Kasumi-1 (cell line): ENCODE measurements around the gene FBXO44.

ENCODE experiments used
- DNase-seq, 2 experiments: peaks; one replicate each; lab custom pipeline; 2025; lab: John Stamatoyannopoulos, UW

FBXO44 gene

DNA sequence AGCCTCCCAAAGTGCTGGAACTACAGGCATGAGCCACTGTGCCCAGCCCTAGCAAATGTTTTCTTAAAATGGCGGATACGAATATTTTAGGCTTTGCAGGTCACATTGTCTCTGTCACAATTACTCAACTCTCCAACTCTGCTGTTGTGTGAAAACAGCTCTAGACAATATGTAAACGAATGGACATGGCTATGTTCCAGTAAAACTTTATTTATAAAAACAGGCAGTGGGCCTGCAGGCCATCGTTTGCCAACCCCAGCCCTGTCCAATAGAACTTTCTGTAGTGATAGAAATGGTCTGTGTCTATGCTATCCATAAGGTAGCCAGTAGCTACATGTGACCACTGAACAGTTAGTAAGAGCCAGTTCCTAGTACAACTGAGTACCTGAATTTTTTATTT, 5.1 kb downstream of the FBXO44 start:
- no peak for DNase-seq

DNA sequence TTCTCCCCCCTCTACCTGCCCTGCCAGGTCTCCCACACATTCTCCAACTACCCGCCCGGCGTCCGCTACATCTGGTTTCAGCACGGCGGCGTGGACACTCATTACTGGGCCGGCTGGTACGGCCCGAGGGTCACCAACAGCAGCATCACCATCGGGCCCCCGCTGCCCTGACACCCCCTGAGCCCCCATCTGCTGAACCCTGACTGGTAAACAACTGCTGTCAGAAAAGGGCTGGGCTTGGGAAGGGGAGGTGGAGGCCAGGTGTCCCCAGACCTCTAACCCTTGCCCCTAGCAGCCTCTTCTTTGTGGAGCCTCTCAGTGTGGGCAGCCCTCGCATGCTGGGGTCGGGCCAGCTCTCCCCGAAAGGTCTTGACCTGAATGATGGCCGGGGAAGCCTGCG, 6.4 kb downstream of the FBXO44 start:
- DNase-seq = no peak

DNA sequence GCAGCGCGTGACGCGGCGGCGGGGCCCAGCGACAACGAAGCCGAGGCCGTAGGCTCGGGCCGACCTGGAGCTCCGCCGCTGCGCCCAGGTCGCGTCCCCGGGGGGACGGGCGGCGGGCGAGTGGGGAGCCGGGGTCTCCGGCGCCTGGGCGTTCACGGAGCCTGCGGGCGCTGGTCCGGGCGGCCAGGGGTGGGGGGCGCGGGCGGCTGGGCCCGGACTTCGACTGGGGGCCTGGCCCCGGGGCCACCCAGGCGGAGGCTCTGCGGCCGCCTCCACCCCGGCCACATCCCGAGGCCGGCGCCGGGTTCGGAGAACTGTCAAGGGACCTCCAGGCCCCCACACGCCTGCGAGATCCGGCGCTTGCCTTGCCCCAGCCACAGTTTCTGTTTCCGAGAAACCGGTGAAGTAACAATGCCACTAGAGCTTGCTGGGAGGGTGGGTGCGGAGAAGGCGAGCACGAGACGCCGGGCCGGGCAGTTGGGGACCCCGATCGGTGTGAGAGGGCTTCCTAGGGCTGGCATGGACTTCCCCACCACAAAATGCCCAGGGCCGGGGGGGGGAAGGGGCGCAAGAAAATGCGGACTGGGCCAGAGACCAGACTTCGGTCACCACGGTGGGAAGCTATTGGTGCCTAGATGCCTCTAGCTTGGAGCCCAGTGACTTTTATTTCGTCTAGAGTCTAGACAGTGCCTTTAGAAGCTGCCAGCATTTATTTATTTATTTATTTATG, 9.8 kb downstream of the FBXO44 start:
- peak; percentile 47 to 53 for DNase-seq

DNA sequence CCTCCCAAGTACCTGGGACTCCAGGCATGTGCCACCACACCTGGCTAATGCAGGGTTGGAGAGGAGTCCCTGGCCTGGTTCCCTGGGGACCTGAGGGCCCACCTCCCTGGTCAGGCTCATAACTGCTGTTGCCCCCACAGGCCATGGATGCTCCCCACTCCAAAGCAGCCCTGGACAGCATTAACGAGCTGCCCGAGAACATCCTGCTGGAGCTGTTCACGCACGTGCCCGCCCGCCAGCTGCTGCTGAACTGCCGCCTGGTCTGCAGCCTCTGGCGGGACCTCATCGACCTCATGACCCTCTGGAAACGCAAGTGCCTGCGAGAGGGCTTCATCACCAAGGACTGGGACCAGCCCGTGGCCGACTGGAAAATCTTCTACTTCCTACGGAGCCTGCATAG, 13.8 kb downstream of the FBXO44 start:
- DNase-seq = no peak

DNA sequence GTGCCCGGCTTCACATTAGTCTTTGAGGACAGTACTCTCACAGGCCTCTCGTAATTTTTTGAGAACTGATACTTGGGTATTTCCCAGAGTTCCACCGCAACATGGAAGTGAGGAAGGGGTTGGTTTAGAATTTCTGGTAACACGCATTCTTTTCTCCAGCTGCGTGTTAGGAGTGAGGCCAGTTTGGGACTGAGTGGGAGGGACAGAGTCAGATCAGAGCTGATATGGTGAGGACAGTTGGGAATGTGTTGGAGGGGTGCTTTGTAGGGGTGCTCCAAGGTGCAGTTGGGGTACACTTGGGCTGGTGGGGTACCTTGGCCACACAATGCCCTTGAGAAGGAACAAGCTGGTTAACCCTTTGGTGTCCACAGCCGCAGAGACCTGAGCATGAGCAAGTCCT, 16.1 kb downstream of the FBXO44 start:
- no peak for DNase-seq

DNA sequence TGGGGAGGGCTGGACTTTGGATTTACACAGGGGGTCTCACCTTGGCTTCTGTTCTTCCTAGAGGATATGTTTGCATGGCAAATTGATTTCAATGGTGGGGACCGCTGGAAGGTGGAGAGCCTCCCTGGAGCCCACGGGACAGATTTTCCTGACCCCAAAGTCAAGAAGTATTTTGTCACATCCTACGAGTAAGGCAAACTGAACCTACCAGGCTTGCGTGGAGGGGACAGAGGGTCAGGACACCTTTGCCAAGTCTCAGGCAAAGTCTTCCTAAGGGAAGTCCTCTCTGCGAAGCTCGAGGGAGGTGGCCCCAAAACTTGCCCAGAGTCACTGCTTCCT, 16.5 kb downstream of the FBXO44 start:
- no peak for DNase-seq

DNA sequence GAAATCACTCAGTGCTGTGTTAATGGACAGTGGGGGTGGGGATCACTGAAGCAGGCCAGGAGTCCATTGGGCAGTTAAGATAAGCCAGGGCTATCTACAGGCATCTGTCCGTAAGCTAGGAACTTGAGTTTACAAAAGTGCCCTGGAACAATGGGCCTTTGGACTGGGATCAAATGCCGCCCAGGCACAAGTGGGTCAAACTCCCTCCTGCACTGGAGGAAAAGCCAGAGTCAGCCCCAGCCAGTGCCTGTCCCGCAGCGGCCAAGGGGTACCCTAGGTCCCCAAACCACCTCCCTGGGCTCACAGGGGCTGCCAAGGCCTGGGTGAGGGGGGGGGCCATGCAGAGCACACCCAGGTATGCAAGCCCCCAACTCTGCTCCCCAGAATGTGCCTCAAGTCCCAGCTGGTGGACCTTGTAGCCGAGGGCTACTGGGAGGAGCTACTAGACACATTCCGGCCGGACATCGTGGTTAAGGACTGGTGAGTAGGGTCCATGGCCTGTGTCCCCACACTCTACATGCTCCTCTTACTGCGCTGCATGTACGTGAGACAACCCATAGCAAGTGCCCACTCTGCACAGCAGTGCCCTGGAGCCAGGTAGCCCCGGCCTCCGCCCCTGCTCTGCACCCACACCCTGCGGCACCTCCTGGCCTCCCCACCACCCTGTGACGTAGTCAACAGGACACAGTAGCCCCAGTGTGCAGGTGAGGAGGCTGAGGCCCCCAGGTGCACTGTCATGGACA, 17.0 kb downstream of the FBXO44 start:
- DNase-seq = no peak

DNA sequence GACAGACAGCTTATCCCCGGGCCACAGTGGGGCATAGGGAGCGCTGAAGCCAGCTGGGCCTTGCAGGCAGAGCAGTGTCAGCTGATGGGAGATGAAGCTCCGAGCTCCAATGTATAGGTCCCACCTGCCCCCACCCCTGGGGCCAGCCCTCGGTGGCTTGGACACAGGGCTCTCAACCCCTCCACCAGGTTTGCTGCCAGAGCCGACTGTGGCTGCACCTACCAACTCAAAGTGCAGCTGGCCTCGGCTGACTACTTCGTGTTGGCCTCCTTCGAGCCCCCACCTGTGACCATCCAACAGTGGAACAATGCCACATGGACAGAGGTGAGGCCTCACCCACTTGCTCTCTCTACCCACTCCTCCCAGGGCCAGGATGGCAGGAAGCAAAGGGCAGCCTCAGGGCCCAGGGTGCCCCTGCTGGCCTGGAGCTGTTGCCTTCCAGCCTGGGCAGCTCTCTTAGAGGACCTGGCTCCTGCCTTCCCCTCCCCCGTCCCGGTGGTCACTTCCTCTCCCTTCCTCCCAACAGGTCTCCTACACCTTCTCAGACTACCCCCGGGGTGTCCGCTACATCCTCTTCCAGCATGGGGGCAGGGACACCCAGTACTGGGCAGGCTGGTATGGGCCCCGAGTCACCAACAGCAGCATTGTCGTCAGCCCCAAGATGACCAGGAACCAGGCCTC, 18.6 kb downstream of the FBXO44 start:
- DNase-seq = no peak

DNA sequence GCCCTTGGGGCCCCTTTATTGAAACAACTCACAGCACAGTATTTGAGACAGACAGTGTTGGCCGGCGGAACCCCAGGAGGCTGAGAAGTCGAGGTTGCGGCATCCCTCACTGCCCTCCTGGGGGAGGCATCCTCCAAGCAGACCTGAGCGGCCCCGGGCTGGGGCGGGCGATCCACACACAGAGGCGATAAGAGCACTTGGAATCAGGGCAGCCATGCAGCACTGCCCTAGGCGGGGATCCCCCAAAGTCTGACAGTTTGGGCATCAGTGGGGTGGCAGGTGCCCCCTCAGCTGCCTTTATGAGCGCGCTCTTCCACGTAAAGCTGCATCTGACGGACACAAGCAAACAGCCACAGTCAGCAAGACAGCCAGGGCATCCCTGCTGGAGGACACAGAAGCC, 19.8 kb downstream of the FBXO44 start:
- no peak for DNase-seq

DNA sequence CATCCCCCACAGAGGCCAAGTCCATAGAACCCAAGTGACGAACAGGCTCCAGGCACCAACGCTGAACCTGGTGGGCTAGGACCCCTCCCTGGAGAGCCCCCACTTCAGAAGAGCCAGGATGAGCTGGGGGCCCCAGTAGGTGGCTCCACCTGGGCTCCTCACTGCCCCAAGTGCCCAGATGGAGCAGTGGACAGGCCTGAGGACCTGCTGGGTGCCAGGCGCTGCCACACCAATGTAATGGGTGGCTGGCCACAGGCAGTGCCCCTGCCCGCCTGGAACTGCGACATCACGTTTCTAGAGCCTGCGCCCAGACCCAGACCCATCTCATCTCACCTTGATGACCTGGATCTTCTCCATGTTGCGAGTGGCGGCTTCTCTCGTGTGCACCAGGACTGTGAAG, 20.6 kb downstream of the FBXO44 start:
- DNase-seq = no peak

DNA sequence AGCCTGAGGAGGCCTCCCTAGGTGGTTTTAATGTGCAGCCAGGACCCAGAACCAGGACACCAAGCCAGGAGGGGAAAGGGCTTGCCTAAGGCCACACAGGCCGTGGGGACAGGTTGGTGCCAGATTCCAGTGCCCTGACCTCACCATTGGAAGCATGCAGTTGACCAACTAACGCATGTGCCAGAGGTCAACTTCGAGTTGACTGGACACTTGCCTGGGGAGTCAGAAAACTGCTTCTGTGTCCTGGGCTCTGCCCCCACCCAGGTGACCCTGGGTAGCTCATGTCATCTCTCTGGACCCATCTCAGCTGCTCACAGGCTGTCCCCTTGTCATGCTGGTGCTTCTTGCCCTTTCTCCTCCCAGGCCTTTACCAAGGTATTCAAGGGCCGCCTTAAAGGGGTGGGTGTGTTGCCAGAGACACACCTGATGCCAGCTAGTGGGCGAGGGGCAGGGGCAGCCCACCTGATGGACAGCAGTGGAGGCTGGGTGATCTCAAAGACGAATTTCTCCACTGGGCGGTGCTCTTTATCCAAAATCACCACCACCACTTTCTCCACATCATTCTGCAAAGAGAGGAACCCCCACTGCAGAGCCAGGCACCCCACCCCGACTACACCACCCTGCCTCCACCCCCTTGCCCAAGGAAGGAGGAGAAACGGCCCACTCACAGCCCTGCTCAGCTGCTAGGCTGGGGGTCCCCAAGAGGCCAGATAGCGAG, 21.9 kb downstream of the FBXO44 start:
- DNase-seq = peak in 1 of 2 experiments; percentile 5

DNA sequence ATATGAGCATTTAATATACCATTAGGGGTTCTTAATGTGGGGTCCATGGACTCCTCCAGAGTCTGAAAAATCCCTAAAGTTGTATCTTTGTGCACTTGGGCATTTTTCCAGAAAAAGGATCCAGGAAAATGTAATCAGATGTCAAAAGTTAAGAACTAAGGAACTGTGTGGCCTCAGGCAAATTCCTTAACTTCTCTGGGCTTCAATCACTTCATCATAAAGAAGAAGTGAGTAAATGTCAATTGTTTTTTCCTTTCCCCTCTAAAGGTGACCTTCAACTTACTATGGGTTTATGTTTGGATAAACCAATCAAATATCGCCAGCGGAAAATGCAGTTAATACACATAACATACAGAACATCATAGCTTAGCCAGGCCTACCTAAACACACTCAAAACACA, 23.8 kb downstream of the FBXO44 start:
- no peak for DNase-seq

DNA sequence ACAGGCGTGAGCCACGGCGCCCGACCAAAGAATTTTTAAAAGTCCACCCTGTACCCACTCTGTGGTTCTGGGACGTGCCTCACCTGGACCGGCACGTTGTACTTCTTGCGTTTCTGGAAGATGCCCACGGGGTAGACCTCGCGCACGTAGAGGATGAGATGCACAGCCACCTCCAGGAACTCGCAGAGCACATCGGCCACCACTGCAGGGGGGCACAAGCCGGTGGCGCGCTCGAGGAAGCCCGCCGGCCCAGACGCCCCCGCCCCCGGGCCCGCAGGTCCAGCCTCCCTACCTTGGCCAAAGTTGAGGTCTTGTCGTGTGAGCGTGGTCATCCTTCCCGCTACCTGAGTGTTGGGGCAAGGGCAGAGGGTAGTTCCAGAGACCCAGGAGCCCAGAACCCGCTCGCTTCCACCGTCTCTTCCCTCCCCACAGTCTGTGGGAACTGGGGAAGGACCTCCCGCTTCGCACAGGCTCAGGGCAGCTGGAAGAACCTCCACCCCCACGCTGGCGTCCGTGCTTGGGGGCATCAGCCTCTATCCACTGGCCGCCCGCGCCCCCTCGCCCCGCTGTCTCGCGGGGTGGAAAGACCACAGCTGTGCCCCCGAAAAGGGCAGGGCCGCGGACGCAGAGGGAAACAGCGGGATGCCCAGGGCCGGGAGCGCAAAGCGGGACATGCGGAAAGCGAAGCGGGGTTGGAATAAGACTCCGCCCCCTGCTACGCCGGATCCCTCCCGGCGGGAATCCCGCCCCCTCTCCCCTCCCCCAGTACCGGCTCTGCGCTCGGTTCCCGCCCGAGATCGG, 25.8 kb downstream of the FBXO44 start:
- peak in 1 of 2 experiments; percentile 41 for DNase-seq

DNA sequence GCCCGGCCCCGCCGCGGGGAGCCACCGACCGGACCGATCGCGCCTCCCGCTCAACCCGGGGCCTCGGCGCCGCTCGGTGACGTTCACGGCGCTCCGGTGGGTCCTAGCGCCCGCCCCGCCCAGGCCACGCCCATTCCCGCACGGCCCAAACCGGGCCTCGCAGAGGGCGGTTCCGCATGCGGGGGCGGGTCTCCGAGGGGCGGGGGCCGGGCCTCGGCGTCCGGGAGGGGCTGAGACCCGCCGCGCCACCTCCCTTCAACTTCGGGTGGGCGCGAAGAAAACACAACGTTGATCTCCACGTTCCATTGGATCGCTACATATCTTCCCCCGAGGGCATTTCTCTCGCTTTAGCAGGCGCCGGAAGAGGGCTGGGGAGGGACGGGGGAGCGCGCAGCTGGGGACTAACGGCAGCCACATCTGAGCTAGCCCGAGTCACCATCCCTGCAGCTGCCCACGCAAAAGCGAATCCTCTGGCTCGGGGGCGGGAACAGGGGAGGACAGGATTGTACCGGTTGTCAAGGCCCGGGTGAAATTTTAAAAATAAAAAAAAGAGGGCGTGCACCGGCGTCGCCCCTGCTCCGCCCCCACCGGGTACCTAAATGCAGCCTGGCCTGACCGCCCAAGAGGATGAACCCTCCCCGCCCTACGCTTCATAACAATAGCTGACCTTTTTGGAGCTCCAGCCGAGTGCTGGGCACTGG, 26.5 kb downstream of the FBXO44 start, which contains the start of gene MAD2L2:
Gene MAD2L2, minus strand, starts transcription at position 78 of the 701 bp plus-strand sequence. CDS start 547 bp downstream, outside the sequence.
- DNase-seq = peak; percentile 74 to 84

DNA sequence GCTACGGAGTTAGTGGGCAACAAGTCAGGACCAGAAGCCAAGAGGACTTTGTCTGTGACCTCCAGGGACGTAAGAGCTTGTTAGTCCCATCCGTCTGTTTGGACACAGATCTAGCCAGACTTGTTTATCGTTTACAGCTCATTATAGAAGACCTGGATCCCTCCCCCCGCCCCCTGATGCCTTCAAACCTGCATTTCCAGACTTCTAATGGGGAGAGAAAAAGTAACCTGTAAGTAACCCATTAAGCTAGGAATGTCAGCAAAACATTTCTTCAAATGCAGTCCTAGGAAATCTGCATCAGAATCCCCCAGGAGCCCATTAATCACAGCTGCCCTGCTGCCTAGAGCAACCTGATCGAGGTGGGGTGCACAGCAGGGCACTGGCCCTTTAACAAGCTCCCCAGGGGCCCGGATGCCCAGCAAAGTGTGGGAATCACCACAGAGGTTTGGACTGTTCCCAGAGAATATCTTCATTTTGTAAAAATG, 27.7 kb downstream of the FBXO44 start:
- DNase-seq = no peak

DNA sequence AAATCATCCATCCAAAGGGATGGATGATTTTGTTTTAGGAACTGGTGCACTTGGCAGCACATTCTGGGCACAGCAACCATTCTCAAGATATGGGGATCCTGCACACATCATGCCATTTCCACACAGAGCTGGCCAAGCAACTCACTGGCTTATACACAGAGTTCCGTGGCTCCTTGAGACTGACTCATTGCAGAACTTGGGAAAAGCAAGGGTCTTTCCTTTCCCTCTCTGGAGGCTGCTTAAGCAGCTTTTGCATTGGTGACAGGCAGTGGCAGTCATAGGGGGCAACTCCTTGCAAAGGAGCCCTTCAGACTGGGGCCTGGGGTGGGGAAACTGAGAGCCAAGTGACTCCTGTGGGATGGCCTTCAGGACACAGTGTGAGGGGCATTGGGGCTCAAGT, 28.1 kb downstream of the FBXO44 start:
- DNase-seq = no peak

DNA sequence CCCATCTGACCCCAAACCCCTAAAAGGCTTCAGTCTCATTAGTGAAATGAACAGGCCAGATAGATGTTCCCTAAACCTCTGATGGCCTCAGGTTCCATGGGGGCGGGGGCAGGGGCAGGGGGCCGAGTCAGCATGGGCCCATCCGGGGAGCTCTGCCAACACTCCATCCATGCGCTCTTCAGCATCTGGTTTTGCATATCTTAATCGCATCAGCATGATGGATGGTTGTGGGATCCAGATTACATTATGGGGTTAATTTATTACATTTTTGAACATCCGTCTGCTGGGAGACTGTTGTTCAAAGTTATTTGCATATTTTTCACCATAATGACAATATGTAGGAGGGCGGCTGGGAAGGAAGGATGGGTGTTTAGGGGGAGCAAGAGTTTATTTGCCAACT, 29.4 kb downstream of the FBXO44 start:
- DNase-seq = no peak

DNA sequence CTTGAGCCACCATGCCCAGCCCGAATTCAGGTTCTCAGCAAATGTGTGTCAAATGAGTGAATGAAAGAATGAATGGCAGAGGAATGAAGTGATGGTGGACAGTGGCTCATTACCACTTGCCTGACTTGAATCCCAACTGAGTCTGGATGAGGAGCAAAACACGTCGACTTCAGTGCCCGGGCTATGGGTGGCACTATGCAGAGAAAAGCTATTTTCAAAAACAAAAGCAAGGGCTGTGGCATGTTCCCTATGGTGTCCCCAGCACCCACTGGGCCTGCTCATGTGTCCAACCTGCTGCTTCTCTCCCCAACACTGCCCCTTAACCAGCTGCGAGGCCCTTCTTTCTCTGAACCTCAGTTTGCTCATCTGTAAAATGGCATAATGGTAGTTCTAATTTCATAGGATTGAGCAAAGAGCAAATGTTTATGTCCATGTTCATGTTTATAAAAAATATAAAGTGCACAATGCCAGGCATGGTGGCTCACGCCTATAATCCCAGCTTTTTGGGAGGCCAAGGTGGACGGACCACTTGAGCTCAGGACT, 30.6 kb downstream of the FBXO44 start:
- no peak for DNase-seq

DNA sequence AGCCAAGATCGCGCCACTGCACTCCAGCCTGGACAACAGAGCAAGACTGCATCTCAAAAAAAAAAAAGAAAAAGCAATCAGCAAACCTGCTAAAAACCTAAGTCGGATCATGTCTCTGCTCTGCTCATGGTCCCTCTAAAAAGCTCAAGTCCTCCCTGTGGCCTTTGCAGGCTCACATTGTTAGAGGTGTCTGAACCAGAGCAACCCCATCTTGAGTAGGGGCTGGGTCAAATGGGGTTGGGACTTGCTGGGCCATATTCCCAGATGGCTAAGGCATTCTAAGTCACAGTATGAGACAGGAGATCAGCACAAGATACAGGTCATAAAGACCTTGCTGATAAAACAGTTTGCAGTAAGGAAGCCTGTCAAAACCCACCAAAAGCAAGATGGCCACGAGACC, 33.8 kb downstream of the FBXO44 start:
- DNase-seq = no peak
